Lung (tissue), 12 donors: ENCODE data around the gene ZC3HAV1L. TPM values are rescaled to one million over a fixed set of nuclear protein-coding genes. Genes with fewer than 3 reads are reported as not detected.

ENCODE experiments used
- ATAC-seq: fragments of 200-7000 bp; cut with Tn5 transposase; one replicate; pipeline ENCODE4 v1.9.1; 2020; ENCODE audit warnings: moderate number of reproducible peaks; ENCODE audit not compliant: insufficient read depth, low FRiP score
- DNase-seq, 3 donors: peaks; one replicate each; pipeline ENCODE4 v3.0.0-alpha.2; 2013 to 2017
- H3K27ac ChIP-seq, 2 donors: one replicate each; pipeline ENCODE4 v1.5.1; 2013; ENCODE audit warnings: mild to moderate bottlenecking in 2 of 2, moderate library complexity in 2 of 2, control low read depth in 1 of 2, inconsistent platforms in 1 of 2, low read depth in 1 of 2, low read length in 1 of 2
- H3K27me3 ChIP-seq, 3 donors: one replicate each; pipeline ENCODE4 v1.5.1; 2013; ENCODE audit warnings: low read length in 2 of 3; ENCODE audit not compliant: control insufficient read depth in 3 of 3, insufficient read depth in 3 of 3
- H3K36me3 ChIP-seq, 4 donors: one replicate each; pipeline ENCODE4 v1.5.1; 2013; ENCODE audit warnings: low read length in 4 of 4, mild to moderate bottlenecking in 1 of 4, moderate library complexity in 1 of 4; ENCODE audit not compliant: control insufficient read depth in 4 of 4, insufficient read depth in 4 of 4
- H3K4me1 ChIP-seq, 5 donors: one replicate each; pipeline ENCODE4 v1.5.1; 2013; ENCODE audit warnings: low read length in 5 of 5, mild to moderate bottlenecking in 2 of 5, moderate library complexity in 1 of 5; ENCODE audit not compliant: control insufficient read depth in 5 of 5, insufficient read depth in 5 of 5
- H3K4me3 ChIP-seq: one replicate; pipeline ENCODE4 v1.5.1; 2013; ENCODE audit warnings: mild to moderate bottlenecking, control low read depth, moderate library complexity
- H3K9ac ChIP-seq, 2 donors: one replicate each; pipeline ENCODE4 v1.5.1; 2013; ENCODE audit warnings: low read length in 2 of 2, control low read depth in 1 of 2; ENCODE audit not compliant: insufficient read depth in 1 of 2
- H3K9me3 ChIP-seq, 4 donors: one replicate each; pipeline ENCODE4 v1.5.1; 2013; ENCODE audit warnings: low read length in 3 of 4, mild to moderate bottlenecking in 1 of 4, moderate library complexity in 1 of 4; ENCODE audit not compliant: control insufficient read depth in 4 of 4, insufficient read depth in 3 of 4
- CTCF ChIP-seq: IDR thresholded peaks from 2 replicates; pipeline ENCODE4 v1.5.1; 2012; ENCODE audit warnings: mild to moderate bottlenecking; ENCODE audit errors: control extremely low read depth, extremely low read depth
- WGBS, 2 donors: extraction: QIAGEN DNeasy Blood & Tissue Kit; methylation state at CpG; one replicate each; pipeline ENCODE4 v1.1.7; 2013; 5-methylcytosine and 5-hydroxymethylcytosine counted together
- polyA plus RNA-seq, 2 donors: library from polyadenylated mRNA; stranded (reverse); fragments of 200-250 nt; gene quantifications; one replicate each; pipeline ENCODE4 v1.2.1, GENCODE V29; 2013
- total RNA-seq, 2 donors: library from RNA; depleted of rRNA in 1 of 2; stranded (reverse); fragments of >200 nt in 1 of 2; gene quantifications; one replicate each; pipeline ENCODE4 v1.2.1, GENCODE V29; 2014 to 2021
- donor health status: control.
- donor health status: control.
- donor health status: Bipolar disorder and iron deficiency.
- donor health status: healthy.
- donor health status: DM: yes; HTN: yes; CAD: no.

The ZC3HAV1L gene
- total and polyA plus RNA-seq, 4 donors: 0.57 to 30.7 (median 4.6) TPM

GRCh38 chr7:139065323-139065722 lies 29.5 kb upstream of the ZC3HAV1L start:
- H3K27ac ChIP-seq: no peak overlapping the region
- WGBS, 2 donors: 79 to 81% methylated on average over 11 of the region's 11 CpGs
- H3K36me3 ChIP-seq: peaks cover 3 to 51% (median 17%) of the 10 kb centered on the region in 4 donors
- H3K4me1 ChIP-seq: no peaks in the 10 kb centered on the region
- H3K27me3 ChIP-seq: no peaks in the 10 kb centered on the region
- no peak overlapping the region for H3K9ac ChIP-seq
- no peak for ATAC-seq
- no peak for TF ChIP-seq CTCF
- DNase-seq: peak in 1 of 3 donors; percentile 7
- no peak overlapping the region for H3K4me3 ChIP-seq
- no peaks in the 10 kb centered on the region for H3K9me3 ChIP-seq

- Histone ChIP-seq H3K9me3 (no peaks in the 10 kb centered on the region), H3K27me3 (no peaks in the 10 kb centered on the region), H3K9ac (no peak overlapping the region), H3K4me1 (peaks cover 0 to 6% (median 0%) of the 10 kb centered on the region in 5 donors), H3K36me3 (peaks cover 0 to 36% (median 18%) of the 10 kb centered on the region in 4 donors), H3K4me3 (no peak overlapping the region), H3K27ac (no peak overlapping the region)
- WGBS, 2 donors: 73 to 77% methylated on average over 5 of the region's 5 CpGs
- DNase-seq: no peak
- TF ChIP-seq CTCF: no peak
- no peak for ATAC-seq
Observed at GRCh38 chr7:139061416-139061815, 25.6 kb upstream of the ZC3HAV1L start.

- DNase-seq: no peak
- Histone ChIP-seq H3K27me3 (no peaks in the 10 kb centered on the region), H3K9me3 (no peaks in the 10 kb centered on the region), H3K4me1 (peaks cover 0 to 6% (median 0%) of the 10 kb centered on the region in 5 donors), H3K36me3 (peaks cover 0 to 33% (median 16%) of the 10 kb centered on the region in 4 donors), H3K4me3 (no peak overlapping the region), H3K27ac (no peak overlapping the region), H3K9ac (no peak overlapping the region)
- 78 to 82% methylated on average over 5 of the region's 5 CpGs for WGBS, 2 donors
- no peak for TF ChIP-seq CTCF
- ATAC-seq: no peak
Observed at GRCh38 chr7:139060695-139061237, 24.9 kb upstream of the ZC3HAV1L start.

- no peak for TF ChIP-seq CTCF
- H3K9ac ChIP-seq: no peak overlapping the region
- no peaks in the 10 kb centered on the region for H3K9me3 ChIP-seq
- peaks cover 0 to 6% (median 0%) of the 10 kb centered on the region in 5 donors for H3K4me1 ChIP-seq
- H3K27me3 ChIP-seq: no peaks in the 10 kb centered on the region
- 23 to 37% methylated on average over 1 of the region's 1 CpG for WGBS, 2 donors
- peak overlapping the region in 1 of 2 donors; percentile 21 for H3K27ac ChIP-seq
- no peak overlapping the region for H3K4me3 ChIP-seq
- no peak for DNase-seq
- peaks cover 0 to 34% (median 15%) of the 10 kb centered on the region in 4 donors for H3K36me3 ChIP-seq
- ATAC-seq: no peak
Observed at GRCh38 chr7:139059905-139060304, 24.1 kb upstream of the ZC3HAV1L start.
